GM12878 (cell line): ENCODE data around the gene FTO. TPM values are rescaled to one million over a fixed set of nuclear protein-coding genes. Genes with fewer than 3 reads are reported as not detected.

ENCODE experiments used
- ATAC-seq: fragments of 200-7000 bp; cut with Tn5 transposase; 3 replicates; pipeline ENCODE4 v1.9.1; 2020; ENCODE audit warnings: mild to moderate bottlenecking, moderate library complexity
- BruUV-seq: library from RNA; stranded (reverse); fragments of 400-500 nt; replicated peaks from 2 replicates; lab custom pipeline; 2021; lab: Mats Ljungman, UMichigan
- CTCF ChIA-PET: fragments of 300-600 bp; sonication (Branson Sonifier 250); formaldehyde crosslinking; extraction: SDS; loops from one replicate; lab custom pipeline; 2021; ENCODE audit warnings: inconsistent platforms; lab: Yijun Ruan, JAX
- POLR2A ChIA-PET: fragments of 350-600 bp; formaldehyde crosslinking; extraction: SDS; loops from one replicate; lab custom pipeline; 2021; ENCODE audit warnings: inconsistent platforms; lab: Charles Lee
- RAD21 ChIA-PET: fragments of 300-600 bp; sonication (Branson Sonifier 250); formaldehyde crosslinking; loops from one replicate; lab custom pipeline; 2023; ENCODE audit warnings: antibody characterized with exemption; ENCODE audit not compliant: unreplicated experiment; lab: Charles Lee
- SMC1A ChIA-PET: fragments of 300-600 bp; sonication (Branson Sonifier 250); formaldehyde crosslinking; loops from one replicate; lab custom pipeline; 2023; ENCODE audit not compliant: unreplicated experiment, uncharacterized antibody; lab: Charles Lee
- DNase-seq: peaks from one replicate; pipeline ENCODE4 v3.0.0-alpha.2; 2011; ENCODE audit warnings: low read depth, low spot score
- FAIRE-seq: peaks from 3 replicates; lab custom pipeline; 2011; peaks lifted over from hg19 to GRCh38; lab: Jason Lieb, UNC
- H2AFZ ChIP-seq: 2 replicates; pipeline ENCODE4 v1.6.0; 2011; ENCODE audit warnings: low read depth, low read length, control low read depth; ENCODE audit not compliant: control insufficient read depth
- H3K27ac ChIP-seq: 2 replicates; pipeline ENCODE4 v1.5.1; 2011; ENCODE audit warnings: control low read depth; ENCODE audit not compliant: control insufficient read depth, insufficient read depth
- H3K27me3 ChIP-seq, 2 experiments: replicated peaks in 1 of 2; 2 replicates each; pipeline versions ENCODE4 v1.6.0 to v1.6.1; 2011; ENCODE audit warnings: low read length in 1 of 2; ENCODE audit not compliant: control insufficient read depth in 2 of 2, insufficient read depth in 2 of 2
- H3K36me3 ChIP-seq, 2 experiments: 2 replicates each; pipeline ENCODE4 v1.5.1; 2011; ENCODE audit warnings: low read length in 1 of 2; ENCODE audit not compliant: control insufficient read depth in 2 of 2, insufficient read depth in 2 of 2
- H3K4me1 ChIP-seq: 2 replicates; pipeline ENCODE4 v1.6.1; 2011; ENCODE audit warnings: mild to moderate bottlenecking, low read length, moderate library complexity, mixed read lengths; ENCODE audit not compliant: control insufficient read depth, insufficient read depth
- H3K4me2 ChIP-seq: 2 replicates; pipeline ENCODE4 v1.6.0; 2011; ENCODE audit warnings: control low read depth; ENCODE audit not compliant: control insufficient read depth, insufficient read depth
- H3K4me3 ChIP-seq: fragments of 200-600 bp; sonication (generic); 2 replicates; pipeline ENCODE4 v1.5.1; 2016
- H3K79me2 ChIP-seq: 2 replicates; pipeline ENCODE4 v1.6.0; 2011; ENCODE audit warnings: low read length; ENCODE audit not compliant: control insufficient read depth, insufficient read depth
- H3K9ac ChIP-seq: 2 replicates; pipeline ENCODE4 v1.8.0; 2011; ENCODE audit warnings: low read length, control low read depth, mixed read lengths; ENCODE audit not compliant: control insufficient read depth, insufficient read depth
- H3K9me3 ChIP-seq: replicated peaks from 3 replicates; pipeline ENCODE4 v1.5.1; 2011; ENCODE audit warnings: mild to moderate bottlenecking, low read length; ENCODE audit not compliant: control insufficient read depth, insufficient read depth
- H4K20me1 ChIP-seq: 2 replicates; pipeline ENCODE4 v1.6.0; 2011; ENCODE audit not compliant: control insufficient read depth, insufficient read depth
- CHD1 ChIP-seq: IDR thresholded peaks from 2 replicates; pipeline ENCODE4 v1.6.1; 2012; ENCODE audit warnings: low read depth, low read length, improper control_type of control experiment
- CHD2 ChIP-seq: IDR thresholded peaks from 2 replicates; pipeline ENCODE4 v1.6.1; 2011; ENCODE audit warnings: low read depth, low read length, improper control_type of control experiment, borderline replicate concordance
- CREM ChIP-seq: IDR thresholded peaks from 2 replicates; pipeline ENCODE4 v1.6.1; 2014; ENCODE audit warnings: antibody characterized with exemption, low read depth
- E2F8 ChIP-seq: fragments of 450-650 bp; IDR thresholded peaks from 2 replicates; pipeline ENCODE4 v1.6.1; 2018; ENCODE audit warnings: mild to moderate bottlenecking, low read depth, moderate library complexity; ENCODE audit not compliant: partially characterized antibody
- EGR1 ChIP-seq, 2 experiments: IDR thresholded peaks; 1 replicate in 1 of 2; 2 replicates in 1 of 2; pipeline ENCODE4 v1.6.1; 2011 to 2012; ENCODE audit warnings: low read depth in 2 of 2, low read length in 2 of 2, borderline replicate concordance in 1 of 2, mild to moderate bottlenecking in 1 of 2, moderate library complexity in 1 of 2
- GATAD2B ChIP-seq: fragments of 450-650 bp; conservative IDR thresholded peaks from 2 replicates; pipeline ENCODE4 v1.6.1; 2017; ENCODE audit warnings: low read depth, mild to moderate bottlenecking, moderate library complexity
- IRF5 ChIP-seq: fragments of 450-650 bp; IDR thresholded peaks from 2 replicates; pipeline ENCODE4 v1.6.1; 2017; ENCODE audit warnings: borderline replicate concordance
- JUND ChIP-seq: IDR thresholded peaks from 2 replicates; pipeline ENCODE4 v1.6.1; 2012; ENCODE audit warnings: low read depth, mild to moderate bottlenecking, low read length, improper control_type of control experiment, moderate library complexity
- NBN ChIP-seq: fragments of 450-650 bp; IDR thresholded peaks from 2 replicates; pipeline ENCODE4 v1.6.1; 2016
- NR2C2 ChIP-seq: IDR thresholded peaks from 2 replicates; pipeline ENCODE4 v1.6.1; 2011; ENCODE audit warnings: borderline replicate concordance, low read depth; ENCODE audit not compliant: control insufficient read depth, insufficient read length
- NR2F1 ChIP-seq: fragments of 450-650 bp; conservative IDR thresholded peaks from 2 replicates; pipeline ENCODE4 v1.6.1; 2017; ENCODE audit warnings: mild to moderate bottlenecking
- NRF1 ChIP-seq: conservative IDR thresholded peaks from 2 replicates; pipeline ENCODE4 v1.6.1; 2011; ENCODE audit warnings: mild to moderate bottlenecking, low read depth, low read length, improper control_type of control experiment
- PKNOX1 ChIP-seq: fragments of 450-650 bp; IDR thresholded peaks from 2 replicates; pipeline ENCODE4 v1.6.1; 2016; ENCODE audit warnings: mild to moderate bottlenecking
- POLR2AphosphoS2 ChIP-seq: IDR thresholded peaks from 2 replicates; pipeline ENCODE4 v1.6.1; 2011; ENCODE audit warnings: low read depth, mild to moderate bottlenecking, low read length, improper control_type of control experiment, moderate library complexity
- RB1 ChIP-seq: fragments of 450-650 bp; formaldehyde crosslinking; IDR thresholded peaks from 2 replicates; pipeline ENCODE4 v1.6.1; 2017; ENCODE audit warnings: mild to moderate bottlenecking, borderline replicate concordance
- SIN3A ChIP-seq: IDR thresholded peaks from 2 replicates; pipeline ENCODE4 v1.6.1; 2012; ENCODE audit warnings: low read depth, low read length, improper control_type of control experiment
- SIX5 ChIP-seq: IDR thresholded peaks from 2 replicates; pipeline ENCODE4 v1.6.1; 2011; ENCODE audit warnings: mild to moderate bottlenecking, low read depth, low read length, moderate library complexity; ENCODE audit not compliant: severe bottlenecking
- SMAD1 ChIP-seq: fragments of 450-650 bp; IDR thresholded peaks from 2 replicates; pipeline ENCODE4 v1.6.1; 2018; ENCODE audit warnings: mild to moderate bottlenecking, low read depth; ENCODE audit not compliant: partially characterized antibody
- SRF ChIP-seq, 2 experiments: IDR thresholded peaks; 2 replicates each; pipeline ENCODE4 v1.6.1; 2011; ENCODE audit warnings: low read depth in 2 of 2, low read length in 2 of 2, mild to moderate bottlenecking in 1 of 2, moderate library complexity in 1 of 2
- STAT3 ChIP-seq: IDR thresholded peaks from 2 replicates; pipeline ENCODE4 v1.6.1; 2011; ENCODE audit warnings: low read depth, low read length, improper control_type of control experiment
- TBL1XR1 ChIP-seq: IDR thresholded peaks from 2 replicates; pipeline ENCODE4 v1.6.1; 2012; ENCODE audit warnings: low read depth, low read length, improper control_type of control experiment
- WGBS: methylation state at CpG from one replicate; pipeline ENCODE4 v1.1.6; 2016; ENCODE audit warnings: low lambda C conversion rate; ENCODE audit not compliant: insufficient replicate concordance, insufficient coverage; ENCODE audit errors: missing lambda C conversion rate; 5-methylcytosine and 5-hydroxymethylcytosine counted together
- in situ Hi-C: fragments of 300-500 bp; cut with MboI; formaldehyde crosslinking; loops from 9 replicates; pipeline ENCODE4 v1.14.3; 2018; ENCODE audit warnings: mixed read lengths
- intact Hi-C: fragments of 100-400 bp; cut with micrococcal nuclease; formaldehyde crosslinking; loops from one replicate; pipeline ENCODE4 v1.14.2; 2022; ENCODE audit not compliant: unreplicated experiment
- polyA plus RNA-seq, 11 experiments: library from polyadenylated mRNA; depleted of rRNA in 4 of 11; unstranded in 6 of 11; stranded (reverse) in 5 of 11; fragments of >200 nt; fragmentation: Nextera tagmentation in 4 of 11; fragmentation: Illumina TruSeq in 1 of 11; extraction: Ambion mirVana in 4 of 11; extraction: Trizol in 1 of 11; gene quantifications; 1 replicate in 1 of 11; 2 replicates in 10 of 11; pipeline versions ENCODE4 v1.2.1 to v1.2.3, GENCODE V29; 2011 to 2016; ENCODE audit warnings: inconsistent platforms in 2 of 11, missing spikeins in 2 of 11, low read depth in 1 of 11
- total RNA-seq, 4 experiments: library from RNA; depleted of rRNA in 3 of 4; stranded (reverse); fragments of >200 nt in 3 of 4; fragmentation: Illumina TruSeq in 1 of 4; extraction: Trizol in 1 of 4; gene quantifications; 2 replicates each; pipeline versions ENCODE4 v1.2.1 to v1.2.3, GENCODE V29; 2013 to 2021

The FTO gene
- total and polyA plus RNA-seq, 10 of the 15 experiments (the other 5 are each of a cell fraction or from before 2014, with no cell fraction given) = 20.1 to 55.0 (median 47.0) TPM

GRCh38 chr16:54097774-54098173, 393.8 kb downstream of the FTO start (continued):
- TF ChIP-seq CHD1 = no peak
- TF ChIP-seq JUND = no peak
- TF ChIP-seq SMAD1 = no peak
- TF ChIP-seq TBL1XR1 = no peak
- no peak for TF ChIP-seq EGR1 (IDR thresholded peaks at IDR 0.05; ENCODE audit: borderline replicate concordance in 1 of 2, low read depth in 2 of 2, low read length in 2 of 2)
- TF ChIP-seq CHD2 = no peak
- no peak for TF ChIP-seq NR2F1

GRCh38 chr16:54098247-54098646, 394.3 kb downstream of the FTO start:
- ChIA-PET CTCF (no interaction called here), RAD21 (no interaction called here), SMC1A (no interaction called here), POLR2A (no interaction called here)
- no peak for FAIRE-seq
- H3K27ac ChIP-seq = no peak overlapping the region
- no peak overlapping the region for H3K9ac ChIP-seq
- in situ Hi-C loops (no loop called here), intact Hi-C loops (no loop called here)
- no peaks in the 10 kb centered on the region for H3K79me2 ChIP-seq
- H4K20me1 ChIP-seq = no peaks in the 10 kb centered on the region
- H2AFZ ChIP-seq = no peak overlapping the region
- H3K4me3 ChIP-seq = no peak overlapping the region
- no peaks in the 10 kb centered on the region for H3K4me1 ChIP-seq
- H3K4me2 ChIP-seq = no peak overlapping the region
- no peaks in the 10 kb centered on the region for H3K9me3 ChIP-seq
- ATAC-seq = no peak
- no peaks in the 10 kb centered on the region for H3K36me3 ChIP-seq
- WGBS = 75% methylated on average over 2 of the region's 2 CpGs
- no TSS peak for BruUV-seq
- H3K27me3 ChIP-seq = no peaks in the 10 kb centered on the region
- DNase-seq = no peak
- TF ChIP-seq SIN3A = no peak
- TF ChIP-seq IRF5 = no peak
- TF ChIP-seq POLR2AphosphoS2 = no peak
- TF ChIP-seq GATAD2B = no peak
- no peak for TF ChIP-seq SIX5
- TF ChIP-seq SRF (IDR thresholded peaks at IDR 0.05; ENCODE audit: low read depth in 2 of 2, low read length in 2 of 2) = no peak
- TF ChIP-seq NRF1 = no peak
- TF ChIP-seq NR2C2 = no peak
- TF ChIP-seq CREM = no peak
- TF ChIP-seq STAT3 = no peak
- TF ChIP-seq NBN = no peak
- no peak for TF ChIP-seq E2F8
- no peak for TF ChIP-seq PKNOX1
- TF ChIP-seq RB1 = no peak
